ENCODE results near the gene VIL1.

VIL1 gene

DNA sequence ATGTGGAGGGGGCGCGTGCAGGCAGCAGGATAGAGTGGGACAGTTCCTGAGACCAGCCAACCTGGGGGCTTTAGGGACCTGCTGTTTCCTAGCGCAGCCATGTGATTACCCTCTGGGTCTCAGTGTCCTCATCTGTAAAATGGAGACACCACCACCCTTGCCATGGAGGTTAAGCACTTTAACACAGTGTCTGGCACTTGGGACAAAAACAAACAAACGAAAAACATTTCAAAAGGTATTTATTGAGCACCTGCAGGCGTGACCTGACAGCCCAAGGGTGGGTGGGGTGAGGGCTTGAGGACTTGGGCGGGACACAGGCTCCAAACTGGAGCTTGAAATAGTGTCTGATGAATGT lies 23.9 kb upstream of the VIL1 start:
- DNase-seq (ENCODE audit: low read depth): no peak

DNA sequence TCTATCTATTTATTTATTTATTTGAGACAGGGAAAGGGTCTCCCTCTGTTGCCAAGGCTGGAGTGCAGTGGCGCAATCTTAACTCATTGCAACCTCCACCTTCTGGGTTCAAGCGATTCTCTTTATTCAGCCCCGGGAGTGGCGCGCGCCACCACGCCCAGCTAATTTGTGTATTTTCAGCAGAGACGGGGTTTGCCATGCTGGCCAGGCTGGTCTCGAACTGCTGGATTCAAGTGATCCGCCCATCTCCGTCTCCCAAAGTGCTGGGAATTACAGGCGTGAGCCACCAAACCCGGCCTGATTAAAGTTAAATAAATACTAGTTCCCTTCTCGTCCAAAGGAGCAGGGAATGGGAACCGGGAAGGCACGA lies 23.5 kb upstream of the VIL1 start:
- no peak for DNase-seq (ENCODE audit: low read depth)

DNA sequence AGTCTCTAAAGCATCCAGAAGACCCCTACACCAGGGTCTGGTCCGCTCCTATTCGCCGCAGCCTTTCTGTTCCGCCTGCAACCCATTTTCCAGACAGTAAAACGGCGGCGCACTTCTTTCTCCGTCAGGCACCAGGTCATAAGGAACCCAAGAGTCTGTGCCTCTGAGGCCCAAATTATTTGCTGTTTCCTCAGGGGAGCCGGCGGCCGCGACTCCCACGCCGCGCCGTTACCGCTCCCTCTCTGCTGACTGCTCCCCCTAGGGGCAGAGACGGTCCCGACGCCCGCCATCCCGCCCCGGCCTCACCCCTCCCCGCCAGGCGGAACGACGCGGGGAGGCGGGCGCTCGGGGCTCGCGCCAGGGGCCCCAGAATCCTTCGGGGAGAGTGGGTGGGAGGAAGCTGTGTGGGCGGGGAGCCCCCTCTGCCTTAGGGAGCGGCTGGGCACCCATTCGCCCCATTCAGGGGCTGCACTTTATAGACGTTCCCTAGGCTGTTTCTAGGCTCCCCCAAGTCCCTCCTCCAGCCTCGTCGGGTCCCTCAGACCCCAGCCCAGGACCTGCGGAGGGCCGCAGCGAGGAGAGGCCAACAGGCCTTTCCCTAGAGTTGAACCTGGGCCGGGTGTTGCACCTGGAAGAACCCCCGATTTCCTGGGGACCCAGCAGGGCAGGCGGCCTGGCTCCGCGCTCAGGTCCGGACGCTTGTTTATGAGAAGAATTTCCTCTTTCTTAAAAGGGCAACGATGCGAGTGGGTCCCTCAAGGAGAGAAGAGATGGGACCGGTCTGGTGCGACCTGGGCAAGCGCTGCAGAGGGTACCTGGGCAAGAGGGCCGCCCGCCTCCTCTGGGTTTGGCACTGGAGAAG lies 22.9 kb upstream of the VIL1 start:
- DNase-seq (ENCODE audit: low read depth): peak; percentile 91

DNA sequence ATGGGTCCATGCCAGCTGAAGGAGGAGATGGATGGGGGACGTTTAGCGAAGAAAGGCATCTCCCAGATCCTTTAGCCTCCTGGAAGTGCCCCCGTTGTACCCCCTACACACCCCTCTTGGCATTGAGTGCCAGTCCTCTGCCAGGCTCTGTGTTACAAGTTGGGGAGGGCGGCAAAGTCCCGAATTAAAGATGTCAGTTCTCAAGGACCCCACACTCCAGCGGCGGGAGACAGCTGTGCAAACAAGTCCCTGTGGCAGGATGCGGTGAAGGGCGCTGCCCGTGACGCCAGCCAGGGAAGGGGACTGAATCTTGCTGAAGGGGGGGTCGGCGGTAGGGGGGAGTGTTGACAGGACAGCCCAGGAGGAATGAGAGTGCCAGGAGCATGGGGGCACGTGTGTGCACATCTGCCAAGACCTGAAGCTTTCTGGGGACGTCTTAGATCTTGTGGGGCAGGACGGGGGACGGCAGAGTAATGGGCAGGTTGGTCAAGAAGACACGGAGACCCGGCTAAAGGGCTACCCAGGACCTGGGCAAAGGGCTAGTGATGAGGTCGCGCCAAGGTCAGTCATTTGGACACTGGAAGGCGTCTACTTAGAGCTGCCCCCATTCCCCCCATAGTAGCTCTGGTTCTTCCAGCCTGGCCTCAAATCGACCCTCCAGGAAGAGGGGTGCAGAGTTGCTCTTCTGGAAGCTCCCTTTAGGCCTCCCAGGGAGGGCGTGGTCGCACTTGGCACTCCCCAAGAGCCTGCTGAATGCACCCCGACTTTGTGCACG lies 22.0 kb upstream of the VIL1 start:
- DNase-seq (ENCODE audit: low read depth): peak; percentile 65

DNA sequence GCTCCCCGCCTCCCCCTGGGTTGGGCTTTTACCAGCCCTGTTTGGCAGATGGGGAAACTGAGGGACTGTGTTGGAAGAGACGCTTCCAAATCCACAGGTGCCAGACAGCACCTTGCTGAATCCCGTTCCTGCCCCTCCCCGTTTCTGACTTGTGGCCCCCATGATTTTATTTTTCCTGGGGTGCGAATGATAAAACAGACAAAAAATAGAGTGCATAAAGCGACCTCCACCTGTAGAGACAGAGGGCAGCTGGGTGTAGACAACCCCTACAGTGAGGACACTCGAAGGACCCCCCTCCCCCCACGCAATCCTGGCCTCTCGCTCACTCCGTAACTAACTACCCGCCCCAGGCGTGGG lies 21.5 kb upstream of the VIL1 start:
- no peak for DNase-seq (ENCODE audit: low read depth)

DNA sequence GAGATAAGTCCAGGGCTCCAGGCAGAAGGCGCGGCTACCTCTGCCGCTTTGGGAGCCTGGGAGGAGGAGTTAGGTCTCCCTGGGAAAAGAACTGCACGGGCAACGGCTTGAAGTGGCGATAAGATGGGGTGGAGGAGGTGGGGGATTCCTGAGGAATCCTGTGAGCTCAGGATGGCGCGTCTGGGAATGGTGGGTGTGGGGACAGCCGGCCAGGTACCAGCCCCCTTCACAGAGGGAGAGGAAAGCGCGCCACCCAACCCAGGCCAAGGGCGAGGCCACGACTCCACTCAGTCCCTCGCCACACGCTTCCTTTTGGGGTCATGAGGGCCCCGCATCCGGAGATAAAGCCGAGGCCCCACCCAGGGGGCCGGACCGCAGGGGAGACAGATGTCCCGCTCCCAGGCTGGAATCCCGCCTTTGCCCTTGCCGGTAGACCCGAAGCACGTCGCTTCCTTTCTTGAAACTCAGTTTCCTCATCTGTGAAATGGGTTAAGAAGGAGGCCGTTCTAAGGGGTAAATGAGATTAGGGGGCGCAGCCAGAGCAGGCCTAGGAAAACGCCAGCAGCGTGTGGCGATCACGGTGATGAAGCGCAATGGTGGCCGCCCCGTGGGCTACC lies 21.0 kb upstream of the VIL1 start:
- DNase-seq (ENCODE audit: low read depth): no peak

DNA sequence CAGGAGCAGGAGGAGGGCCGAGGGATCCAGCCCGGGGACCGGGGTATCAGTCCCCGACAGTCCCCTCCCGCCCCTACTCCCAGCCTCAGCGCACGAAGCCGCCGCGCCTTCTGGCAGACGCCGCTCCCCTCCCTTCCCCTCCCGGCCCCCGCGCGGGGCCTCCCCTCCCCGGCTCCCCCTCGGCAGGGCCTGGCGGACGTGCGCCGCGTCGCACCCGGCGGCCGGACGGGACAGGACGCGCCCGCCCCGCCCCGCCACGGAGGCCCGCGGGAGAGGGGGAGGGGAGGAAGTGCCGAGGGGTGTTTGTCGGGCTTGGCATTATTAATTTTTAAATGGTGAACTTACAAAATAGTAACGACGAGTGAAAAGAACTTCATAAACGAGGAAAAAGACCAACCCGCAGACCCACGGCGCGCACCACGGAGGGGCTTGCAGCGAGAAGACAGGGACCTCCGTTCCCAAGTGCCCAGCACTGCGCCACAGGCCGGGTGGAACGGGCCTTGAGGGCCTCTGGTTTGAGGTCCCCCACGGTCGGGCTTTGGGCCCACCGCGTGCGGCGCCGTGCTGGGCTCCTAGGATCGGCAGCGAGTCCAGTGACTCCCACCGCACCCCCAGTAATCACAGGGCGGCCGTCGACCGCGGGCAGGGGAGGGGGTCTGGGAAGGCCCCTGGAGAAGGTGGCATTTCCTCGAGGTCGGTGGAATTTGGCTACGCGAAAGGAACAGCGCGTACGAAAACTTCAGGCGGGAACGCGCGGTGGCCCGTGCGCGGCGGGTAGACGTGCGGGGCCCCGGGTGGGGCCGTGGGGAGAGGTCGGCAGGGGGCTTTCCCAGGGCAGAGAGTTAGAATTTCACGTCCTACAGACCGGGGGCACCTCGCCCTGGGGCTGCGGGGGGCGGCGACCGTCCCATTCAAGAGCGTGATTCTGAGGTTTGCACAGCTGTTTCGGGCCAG lies 20.2 kb upstream of the VIL1 start:
- peak; percentile 52 for DNase-seq (ENCODE audit: low read depth)

DNA sequence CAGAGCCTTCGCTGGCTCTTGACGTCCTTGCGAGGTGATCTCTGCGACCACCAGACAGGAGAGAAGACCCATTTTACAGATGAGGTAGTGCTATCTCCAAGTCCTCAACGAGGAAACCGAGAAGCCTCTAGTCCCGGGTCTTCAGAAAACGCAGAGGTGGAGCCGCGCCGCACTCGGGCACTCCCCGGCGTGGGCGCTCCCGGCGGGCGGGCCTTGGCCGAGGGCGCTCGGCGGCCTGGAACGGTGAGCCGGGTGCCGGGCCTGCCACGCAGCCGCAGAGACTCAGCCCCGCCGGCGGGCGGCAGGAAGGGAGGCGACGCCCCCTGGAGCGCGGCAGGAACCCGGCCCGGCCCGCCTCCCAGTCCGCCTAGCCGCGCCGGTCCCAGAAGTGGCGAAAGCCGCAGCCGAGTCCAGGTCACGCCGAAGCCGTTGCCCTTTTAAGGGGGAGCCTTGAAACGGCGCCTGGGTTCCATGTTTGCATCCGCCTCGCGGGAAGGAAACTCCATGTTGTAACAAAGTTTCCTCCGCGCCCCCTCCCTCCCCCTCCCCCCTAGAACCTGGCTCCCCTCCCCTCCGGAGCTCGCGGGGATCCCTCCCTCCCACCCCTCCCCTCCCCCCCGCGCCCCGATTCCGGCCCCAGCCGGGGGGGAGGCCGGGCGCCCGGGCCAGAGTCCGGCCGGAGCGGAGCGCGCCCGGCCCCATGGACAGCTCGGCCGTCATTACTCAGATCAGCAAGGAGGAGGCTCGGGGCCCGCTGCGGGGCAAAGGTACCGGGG lies 19.3 kb upstream of the VIL1 start, which contains the start of gene CTDSP1:
Gene CTDSP1 (plus strand): TSS at position 478 of the 776 bp plus-strand sequence. CDS start 223 bp downstream, at position 701.
- peak; percentile 87 for DNase-seq (ENCODE audit: low read depth)

DNA sequence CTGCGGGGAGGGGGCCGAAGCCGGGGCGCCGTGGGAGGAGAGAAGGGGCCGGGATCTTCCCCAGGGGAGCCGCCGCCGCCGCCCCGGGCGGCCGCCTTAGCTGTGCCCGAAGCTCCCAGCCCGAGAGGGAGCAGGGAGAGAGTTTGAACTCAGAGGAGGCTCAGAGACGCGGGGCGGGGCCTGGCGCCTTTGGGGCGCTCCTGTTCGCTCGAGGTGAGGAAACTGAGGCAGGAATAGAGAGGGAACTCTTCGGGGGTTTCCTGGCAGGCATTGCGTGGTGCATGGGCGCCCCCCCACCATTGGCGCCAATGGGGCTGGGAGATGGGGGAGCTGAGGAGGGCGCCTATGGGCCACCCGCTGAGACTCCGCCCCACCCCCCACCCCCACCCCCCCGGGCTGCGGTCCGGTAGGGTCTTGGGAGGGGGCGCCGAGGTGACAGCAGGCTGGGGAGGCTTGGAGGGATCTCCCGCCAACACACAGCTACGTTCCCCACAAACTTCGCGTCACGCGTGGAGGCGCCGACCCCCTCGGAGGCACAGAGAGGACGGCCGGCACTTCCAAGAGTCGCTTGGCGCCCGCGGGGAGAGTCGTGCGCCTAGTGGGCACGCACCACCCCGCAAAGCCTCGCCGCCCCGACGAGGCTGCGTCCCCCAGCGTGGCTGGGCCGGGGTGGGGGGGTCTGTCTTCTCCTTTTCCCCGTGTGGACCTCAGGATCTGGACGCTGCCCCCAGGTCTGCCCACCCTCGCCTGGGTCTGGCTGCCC lies 18.6 kb upstream of the VIL1 start:
- DNase-seq (ENCODE audit: low read depth): no peak

DNA sequence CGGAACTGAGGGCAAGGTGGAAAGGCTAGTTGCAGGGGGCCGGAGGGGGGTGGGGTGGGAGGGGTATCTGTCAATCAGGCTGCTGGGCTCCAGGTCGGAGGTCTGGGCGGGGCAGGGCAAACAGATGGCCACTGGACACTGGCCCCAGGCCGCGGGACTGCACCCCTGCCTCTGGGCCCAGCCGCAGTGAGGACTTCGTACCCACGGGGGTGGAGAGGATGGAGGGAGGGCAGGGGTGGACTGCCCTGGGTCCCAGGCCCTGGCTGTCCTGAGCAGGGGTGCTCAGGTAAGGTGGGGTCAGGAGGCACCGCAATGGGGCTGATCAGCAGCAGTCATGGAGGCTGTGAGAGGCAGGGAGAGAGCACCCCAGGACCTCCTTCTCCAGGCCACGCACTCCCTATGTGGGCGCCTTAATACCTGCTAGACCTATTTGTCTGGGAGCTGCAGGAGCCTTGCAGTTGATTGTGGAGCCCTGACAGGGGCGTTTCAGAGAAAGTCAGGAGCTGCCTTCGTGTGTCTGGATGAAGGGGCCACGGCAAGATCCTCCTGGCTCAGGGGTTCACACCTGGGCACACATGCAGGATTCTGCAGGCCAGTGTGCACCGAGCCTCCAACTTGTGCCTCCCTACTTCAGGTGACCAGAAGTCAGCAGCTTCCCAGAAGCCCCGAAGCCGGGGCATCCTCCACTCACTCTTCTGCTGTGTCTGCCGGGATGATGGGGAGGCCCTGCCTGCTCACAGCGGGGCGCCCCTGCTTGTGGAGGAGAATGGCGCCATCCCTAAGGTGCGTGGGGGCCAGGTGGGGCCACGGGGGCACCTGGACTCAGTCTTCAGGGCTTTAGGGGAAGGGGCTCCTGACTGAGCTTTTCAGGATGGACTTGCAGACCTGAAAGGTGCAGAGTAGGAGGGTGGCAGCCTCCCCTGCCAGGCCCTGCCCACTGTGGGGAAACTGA lies 17.7 kb upstream of the VIL1 start:
- no peak for DNase-seq (ENCODE audit: low read depth)

DNA sequence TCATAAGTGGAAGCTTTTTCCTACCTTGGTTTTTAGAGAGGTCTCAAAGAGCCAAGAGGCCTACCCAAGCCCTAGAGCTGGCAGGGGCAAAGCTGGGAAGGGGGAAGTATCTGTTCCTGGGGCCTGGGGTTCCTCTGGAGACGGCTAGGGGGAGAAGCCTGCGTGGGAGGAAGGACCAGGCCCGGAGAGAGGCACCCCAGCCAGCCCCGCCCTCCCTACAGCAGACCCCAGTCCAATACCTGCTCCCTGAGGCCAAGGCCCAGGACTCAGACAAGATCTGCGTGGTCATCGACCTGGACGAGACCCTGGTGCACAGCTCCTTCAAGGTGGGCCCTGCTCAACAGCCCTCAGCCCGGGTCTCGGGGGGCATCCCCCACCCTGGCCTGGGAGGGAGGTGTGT lies 17.0 kb upstream of the VIL1 start:
- no peak for DNase-seq (ENCODE audit: low read depth)

DNA sequence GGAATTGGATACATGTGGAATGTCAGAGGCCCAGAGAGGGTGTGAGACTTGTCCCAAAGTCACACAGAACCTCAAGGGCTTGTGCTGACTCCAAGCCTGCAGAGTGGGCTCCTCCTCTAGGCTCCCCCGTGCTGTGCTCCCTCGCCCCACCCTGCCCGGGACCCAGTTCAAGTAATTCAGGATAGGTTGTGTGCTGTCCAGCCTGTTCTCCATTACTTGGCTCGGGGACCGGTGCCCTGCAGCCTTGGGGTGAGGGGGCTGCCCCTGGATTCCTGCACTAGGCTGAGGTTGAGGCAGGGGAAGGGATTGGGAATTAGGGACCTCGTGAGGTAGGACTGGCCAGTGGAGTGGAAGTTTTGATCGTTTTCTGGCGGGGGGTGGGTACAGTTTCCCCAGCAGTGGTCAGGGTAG lies 16.4 kb upstream of the VIL1 start:
- no peak for DNase-seq (ENCODE audit: low read depth)

DNA sequence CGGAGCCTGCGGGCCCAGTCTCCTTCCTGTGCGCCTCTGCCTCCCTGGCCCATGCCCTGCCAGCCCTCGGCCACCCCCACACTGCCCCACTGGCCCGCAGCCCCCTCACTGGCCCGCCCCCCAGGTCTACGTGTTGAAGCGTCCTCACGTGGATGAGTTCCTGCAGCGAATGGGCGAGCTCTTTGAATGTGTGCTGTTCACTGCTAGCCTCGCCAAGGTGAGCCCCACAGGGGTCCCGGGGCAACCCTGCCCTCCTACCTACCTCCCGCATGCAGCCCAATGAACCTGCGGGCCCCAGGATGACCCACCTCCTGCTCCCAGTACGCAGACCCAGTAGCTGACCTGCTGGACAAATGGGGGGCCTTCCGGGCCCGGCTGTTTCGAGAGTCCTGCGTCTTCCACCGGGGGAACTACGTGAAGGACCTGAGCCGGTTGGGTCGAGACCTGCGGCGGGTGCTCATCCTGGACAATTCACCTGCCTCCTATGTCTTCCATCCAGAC lies 16.0 kb upstream of the VIL1 start:
- DNase-seq (ENCODE audit: low read depth): no peak

DNA sequence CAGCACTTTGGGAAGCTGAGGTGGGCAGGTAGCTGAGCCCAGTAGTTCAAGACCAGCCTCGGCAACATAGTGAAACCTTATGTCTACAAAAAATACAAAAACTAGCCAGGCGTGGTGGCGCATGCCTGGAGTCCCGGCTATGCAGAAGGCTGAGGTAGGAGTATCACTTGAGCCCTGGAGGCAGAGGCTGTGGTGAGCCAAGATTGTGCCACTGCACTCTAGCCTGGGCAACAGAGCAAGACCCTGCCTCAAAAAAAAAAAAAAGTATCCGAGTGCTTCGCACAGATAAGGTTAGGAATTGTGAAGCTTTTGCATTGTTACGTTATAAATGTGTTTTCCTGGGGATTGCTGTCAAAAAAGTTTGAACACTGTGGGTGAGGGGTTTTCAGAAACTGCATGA lies 15.1 kb upstream of the VIL1 start:
- DNase-seq (ENCODE audit: low read depth): no peak

DNA sequence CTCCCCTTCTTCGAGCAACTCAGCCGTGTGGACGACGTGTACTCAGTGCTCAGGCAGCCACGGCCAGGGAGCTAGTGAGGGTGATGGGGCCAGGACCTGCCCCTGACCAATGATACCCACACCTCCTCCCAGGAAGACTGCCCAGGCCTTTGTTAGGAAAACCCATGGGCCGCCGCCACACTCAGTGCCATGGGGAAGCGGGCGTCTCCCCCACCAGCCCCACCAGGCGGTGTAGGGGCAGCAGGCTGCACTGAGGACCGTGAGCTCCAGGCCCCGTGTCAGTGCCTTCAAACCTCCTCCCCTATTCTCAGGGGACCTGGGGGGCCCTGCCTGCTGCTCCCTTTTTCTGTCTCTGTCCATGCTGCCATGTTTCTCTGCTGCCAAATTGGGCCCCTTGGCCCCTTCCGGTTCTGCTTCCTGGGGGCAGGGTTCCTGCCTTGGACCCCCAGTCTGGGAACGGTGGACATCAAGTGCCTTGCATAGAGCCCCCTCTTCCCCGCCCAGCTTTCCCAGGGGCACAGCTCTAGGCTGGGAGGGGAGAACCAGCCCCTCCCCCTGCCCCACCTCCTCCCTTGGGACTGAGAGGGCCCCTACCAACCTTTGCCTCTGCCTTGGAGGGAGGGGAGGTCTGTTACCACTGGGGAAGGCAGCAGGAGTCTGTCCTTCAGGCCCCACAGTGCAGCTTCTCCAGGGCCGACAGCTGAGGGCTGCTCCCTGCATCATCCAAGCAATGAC lies 14.4 kb upstream of the VIL1 start:
- no peak for DNase-seq (ENCODE audit: low read depth)

DNA sequence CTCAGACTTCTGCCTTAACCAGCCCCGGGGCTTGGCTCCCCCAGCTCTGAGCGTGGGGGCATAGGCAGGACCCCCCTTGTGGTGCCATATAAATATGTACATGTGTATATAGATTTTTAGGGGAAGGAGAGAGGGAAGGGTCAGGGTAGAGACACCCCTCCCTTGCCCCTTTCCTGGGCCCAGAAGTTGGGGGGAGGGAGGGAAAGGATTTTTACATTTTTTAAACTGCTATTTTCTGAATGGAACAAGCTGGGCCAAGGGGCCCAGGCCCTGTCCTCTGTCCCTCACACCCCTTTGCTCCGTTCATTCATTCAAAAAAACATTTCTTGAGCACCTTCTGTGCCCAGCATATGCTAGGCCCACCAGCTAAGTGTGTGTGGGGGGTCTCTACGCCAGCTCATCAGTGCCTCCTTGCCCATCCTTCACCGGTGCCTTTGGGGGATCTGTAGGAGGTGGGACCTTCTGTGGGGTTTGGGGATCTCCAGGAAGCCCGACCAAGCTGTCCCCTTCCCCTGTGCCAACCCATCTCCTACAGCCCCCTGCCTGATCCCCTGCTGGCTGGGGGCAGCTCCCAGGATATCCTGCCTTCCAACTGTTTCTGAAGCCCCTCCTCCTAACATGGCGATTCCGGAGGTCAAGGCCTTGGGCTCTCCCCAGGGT lies 13.7 kb upstream of the VIL1 start:
- DNase-seq (ENCODE audit: low read depth): no peak

DNA sequence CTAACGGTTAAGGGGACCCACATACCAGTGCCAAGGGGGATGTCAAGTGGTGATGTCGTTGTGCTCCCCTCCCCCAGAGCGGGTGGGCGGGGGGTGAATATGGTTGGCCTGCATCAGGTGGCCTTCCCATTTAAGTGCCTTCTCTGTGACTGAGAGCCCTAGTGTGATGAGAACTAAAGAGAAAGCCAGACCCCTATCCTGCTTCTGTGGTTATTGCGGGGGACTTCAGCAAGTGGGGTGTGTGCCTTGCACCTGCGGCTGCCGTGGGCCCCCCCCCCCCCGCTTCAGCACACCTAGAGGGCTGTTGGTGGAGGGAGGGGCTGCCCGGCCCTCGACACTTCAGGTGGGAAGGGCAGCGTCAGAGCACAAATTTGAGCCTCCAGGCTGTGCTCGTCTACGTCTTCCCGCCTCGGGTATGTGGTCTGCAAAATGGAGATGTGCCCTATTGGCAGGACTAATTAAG lies 13.1 kb upstream of the VIL1 start:
- DNase-seq (ENCODE audit: low read depth): no peak
